ENCODE measurements around the gene TUBB.

Gene TUBB

GRCh38 chr6:30738532-30738931 is 18.4 kb downstream of the TUBB start:
- TF ChIP-seq ZNF565 (CRISPR knock-in tag; conservative IDR thresholded peaks at IDR 0.05; ENCODE audit: low read depth) (no peak), POU6F1 (CRISPR knock-in tag; IDR thresholded peaks at IDR 0.05; ENCODE audit: borderline replicate concordance, low read depth) (no peak), TCF4 (CRISPR knock-in tag; IDR thresholded peaks at IDR 0.05; ENCODE audit: borderline replicate concordance) (no peak), SNAI2 (CRISPR knock-in tag; IDR thresholded peaks at IDR 0.05) (no peak), CREB5 (CRISPR knock-in tag; IDR thresholded peaks at IDR 0.05; ENCODE audit: low read depth) (no peak)
- no peak for ATAC-seq

DNA sequence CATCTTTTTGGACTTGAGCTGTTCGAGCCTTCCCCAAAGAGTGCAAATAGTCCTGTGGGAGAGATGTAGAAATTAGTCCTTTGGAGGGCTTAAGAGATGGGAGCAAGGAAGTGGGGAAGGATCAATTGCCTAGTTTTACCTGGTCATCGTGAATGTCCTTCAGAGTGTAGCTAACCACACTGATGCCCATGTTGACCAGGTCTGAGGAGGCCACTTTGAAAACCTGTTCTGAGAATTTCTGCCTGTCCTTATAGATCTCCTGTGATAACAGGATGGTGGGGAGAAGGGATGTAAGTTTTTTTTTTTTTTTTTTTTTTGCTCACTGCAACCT is 20.4 kb downstream of the TUBB start:
- no peak for TF ChIP-seq ZNF565 (CRISPR knock-in tag; conservative IDR thresholded peaks at IDR 0.05; ENCODE audit: low read depth)
- TF ChIP-seq BACH2 (CRISPR knock-in tag; IDR thresholded peaks at IDR 0.05; ENCODE audit: borderline replicate concordance) = no peak
- no peak for TF ChIP-seq POU6F1 (CRISPR knock-in tag; IDR thresholded peaks at IDR 0.05; ENCODE audit: borderline replicate concordance, low read depth)
- TF ChIP-seq CREB5 (CRISPR knock-in tag; IDR thresholded peaks at IDR 0.05; ENCODE audit: low read depth) = no peak
- TF ChIP-seq SNAI2 (CRISPR knock-in tag; IDR thresholded peaks at IDR 0.05) = no peak
- ATAC-seq = no peak

- 0 out of 2 replicates have a peak, but pooled peaks have one; percentile 49 for TF ChIP-seq SNAI2 (CRISPR knock-in tag; IDR thresholded peaks at IDR 0.05)
- no peak for TF ChIP-seq ARNTL (CRISPR knock-in tag; IDR thresholded peaks at IDR 0.05; ENCODE audit: borderline replicate concordance, low read depth)
- no peak for TF ChIP-seq POU6F1 (CRISPR knock-in tag; IDR thresholded peaks at IDR 0.05; ENCODE audit: borderline replicate concordance, low read depth)
- no peak for ATAC-seq
Observed at GRCh38 chr6:30741063-30741779, 21.1 kb downstream of the TUBB start.

DNA sequence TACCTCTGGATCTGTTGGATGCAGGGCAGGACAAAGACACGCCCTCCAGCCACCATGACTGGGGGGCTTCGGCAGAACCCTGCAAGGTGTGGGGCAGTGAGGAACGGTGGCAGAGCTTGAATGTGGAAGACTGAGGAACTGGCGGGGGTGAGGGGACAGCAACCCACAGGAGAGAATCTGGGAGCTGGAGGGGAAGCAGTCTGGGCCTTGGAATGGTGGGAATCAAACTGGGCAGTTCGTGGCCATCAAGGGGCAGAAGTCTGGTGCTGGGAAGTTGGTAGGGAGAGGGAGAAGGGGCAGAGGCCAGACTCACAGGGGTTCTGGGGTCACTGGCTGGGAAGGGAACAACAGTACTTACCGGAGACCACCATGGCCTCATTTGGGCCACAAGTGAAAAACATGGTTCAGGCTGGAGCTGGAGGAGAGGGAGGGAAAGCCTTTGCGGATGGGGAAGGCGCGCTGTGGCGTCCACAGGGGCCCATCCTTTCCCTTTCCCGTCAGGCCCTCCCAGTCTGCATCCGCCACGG is 21.7 kb downstream of the TUBB start:
- peak; percentile 71; the same call in 1 of the 2 replicates for TF ChIP-seq ESRRG (CRISPR knock-in tag; IDR thresholded peaks at IDR 0.05)
- no peak for TF ChIP-seq ZNF8 (CRISPR knock-in tag; IDR thresholded peaks at IDR 0.05)
- ATAC-seq = peak; percentile 58

DNA sequence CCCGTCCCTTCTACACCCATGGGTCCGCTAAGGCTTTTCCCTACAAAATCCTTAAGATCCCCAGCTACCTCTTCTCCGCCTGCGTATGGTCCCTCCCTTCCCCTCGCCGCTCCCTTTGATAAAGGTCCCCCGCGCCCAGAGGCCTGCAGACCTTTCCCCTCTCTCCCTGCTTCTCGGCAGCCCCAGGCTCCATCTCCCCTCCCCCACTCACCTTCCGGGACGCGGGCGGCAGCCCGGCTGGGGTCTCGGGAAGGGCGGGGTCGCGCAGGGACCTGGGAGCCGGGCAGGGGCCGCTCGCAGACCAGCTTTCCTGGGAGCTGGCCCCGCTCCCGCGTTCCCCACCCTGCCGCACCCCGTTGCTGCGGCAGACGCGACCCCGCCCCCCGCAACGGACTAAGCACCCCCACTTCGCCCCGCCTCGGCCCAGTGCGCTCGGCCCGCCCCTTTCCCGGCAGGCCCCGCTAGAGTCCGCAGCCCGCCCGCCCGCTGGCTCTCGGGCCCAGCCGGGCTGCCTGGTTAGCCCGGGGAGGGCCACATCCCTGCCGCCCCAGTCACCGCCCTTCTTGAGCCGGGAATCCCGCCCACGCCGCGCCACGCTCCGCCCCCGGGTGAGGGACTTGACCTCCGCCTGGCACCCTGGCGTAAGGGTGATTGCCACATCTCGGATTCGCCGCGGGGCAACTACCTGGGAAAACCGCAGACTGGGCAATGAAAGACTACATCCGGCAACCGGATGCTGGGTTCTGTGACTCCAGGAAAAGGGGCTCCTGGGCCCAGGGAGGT is 22.4 kb downstream of the TUBB start, which contains the start of gene FLOT1:
Gene FLOT1, minus strand, starts transcription at position 372 of the 783 bp plus-strand sequence. CDS start 498 bp downstream, outside the sequence.
- ATAC-seq = peak; percentile 95
- TF ChIP-seq SNAI2 (CRISPR knock-in tag; IDR thresholded peaks at IDR 0.05) (0 out of 2 replicates have a peak, but pooled peaks have one; percentile 8), ZFP30 (CRISPR knock-in tag; IDR thresholded peaks at IDR 0.05) (no peak), GLIS3 (CRISPR knock-in tag; IDR thresholded peaks at IDR 0.05) (no peak; the same call in 1 of the 2 replicates)
- TF ChIP-seq, protein P1, sequence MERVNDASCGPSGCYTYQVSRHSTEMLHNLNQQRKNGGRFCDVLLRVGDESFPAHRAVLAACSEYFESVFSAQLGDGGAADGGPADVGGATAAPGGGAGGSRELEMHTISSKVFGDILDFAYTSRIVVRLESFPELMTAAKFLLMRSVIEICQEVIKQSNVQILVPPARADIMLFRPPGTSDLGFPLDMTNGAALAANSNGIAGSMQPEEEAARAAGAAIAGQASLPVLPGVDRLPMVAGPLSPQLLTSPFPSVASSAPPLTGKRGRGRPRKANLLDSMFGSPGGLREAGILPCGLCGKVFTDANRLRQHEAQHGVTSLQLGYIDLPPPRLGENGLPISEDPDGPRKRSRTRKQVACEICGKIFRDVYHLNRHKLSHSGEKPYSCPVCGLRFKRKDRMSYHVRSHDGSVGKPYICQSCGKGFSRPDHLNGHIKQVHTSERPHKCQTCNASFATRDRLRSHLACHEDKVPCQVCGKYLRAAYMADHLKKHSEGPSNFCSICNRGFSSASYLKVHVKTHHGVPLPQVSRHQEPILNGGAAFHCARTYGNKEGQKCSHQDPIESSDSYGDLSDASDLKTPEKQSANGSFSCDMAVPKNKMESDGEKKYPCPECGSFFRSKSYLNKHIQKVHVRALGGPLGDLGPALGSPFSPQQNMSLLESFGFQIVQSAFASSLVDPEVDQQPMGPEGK (CRISPR knock-in tag; IDR thresholded peaks at IDR 0.05; ENCODE audit: borderline replicate concordance) = peak; percentile 95
